ENCODE measurements around the gene FFAR4. TPM values are rescaled to one million over a fixed set of nuclear protein-coding genes. Genes with fewer than 3 reads are reported as not detected.

The FFAR4 gene
- total and polyA plus RNA-seq, 12 donors = 0.20 to 1.4 (median 0.65) TPM; not detected in 2

- Histone ChIP-seq H3K4me1 (replicated peaks in 1 of 2) (no peaks in the 10 kb centered on the region), H3K4me3 (no peak overlapping the region), H3K27me3 (no peaks in the 10 kb centered on the region), H3K9me3 (replicated peaks in 1 of 3) (no peaks in the 10 kb centered on the region), H3K36me3 (replicated peaks in 1 of 2) (no peaks in the 10 kb centered on the region), H3K27ac (no peak overlapping the region)
- no peak for TF ChIP-seq POLR2A (IDR thresholded peaks at IDR 0.05)
- TF ChIP-seq CTCF (IDR thresholded peaks at IDR 0.05) = no peak
- WGBS, 4 donors = 67 to 92% (median 86%) methylated on average over 1 of the region's 1 CpG
- intact Hi-C loops (cut with DNase I) = no loop called here
- no peak for DNase-seq
Observed at GRCh38 chr10:93622942-93623341, 56.5 kb downstream of the FFAR4 start.

DNA sequence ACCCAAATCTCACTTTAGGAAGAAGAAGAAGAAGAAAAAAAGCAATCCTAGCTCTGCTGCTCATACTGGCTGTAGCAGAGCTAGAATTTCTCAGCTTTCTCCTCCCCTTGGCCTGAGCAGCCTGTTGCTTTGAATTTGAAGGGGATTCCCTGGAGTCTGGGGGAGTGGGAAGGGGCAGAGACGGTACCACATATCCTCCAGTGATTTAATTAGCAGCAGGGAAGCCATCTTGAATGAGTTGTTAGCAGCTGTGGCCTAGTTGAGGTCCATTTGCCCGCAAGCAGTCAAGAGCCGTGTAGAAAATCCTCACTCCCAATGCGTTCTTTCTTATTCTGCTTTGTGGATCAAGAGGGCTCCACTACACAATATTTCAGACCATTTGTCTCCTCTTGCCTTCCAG, 62.4 kb downstream of the FFAR4 start:
- H3K4me3 ChIP-seq = no peak overlapping the region
- intact Hi-C loops (cut with DNase I) = no loop called here
- no peaks in the 10 kb centered on the region for H3K27me3 ChIP-seq
- no peaks in the 10 kb centered on the region for H3K36me3 ChIP-seq (replicated peaks in 1 of 2)
- no peak for DNase-seq
- no peak for TF ChIP-seq CTCF (IDR thresholded peaks at IDR 0.05)
- TF ChIP-seq POLR2A (IDR thresholded peaks at IDR 0.05) = no peak
- H3K9me3 ChIP-seq (replicated peaks in 1 of 3) = no peaks in the 10 kb centered on the region
- 87 to 94% (median 92%) methylated on average over 4 of the region's 4 CpGs for WGBS, 4 donors
- no peaks in the 10 kb centered on the region for H3K4me1 ChIP-seq (replicated peaks in 1 of 2)
- H3K27ac ChIP-seq = no peak overlapping the region

DNA sequence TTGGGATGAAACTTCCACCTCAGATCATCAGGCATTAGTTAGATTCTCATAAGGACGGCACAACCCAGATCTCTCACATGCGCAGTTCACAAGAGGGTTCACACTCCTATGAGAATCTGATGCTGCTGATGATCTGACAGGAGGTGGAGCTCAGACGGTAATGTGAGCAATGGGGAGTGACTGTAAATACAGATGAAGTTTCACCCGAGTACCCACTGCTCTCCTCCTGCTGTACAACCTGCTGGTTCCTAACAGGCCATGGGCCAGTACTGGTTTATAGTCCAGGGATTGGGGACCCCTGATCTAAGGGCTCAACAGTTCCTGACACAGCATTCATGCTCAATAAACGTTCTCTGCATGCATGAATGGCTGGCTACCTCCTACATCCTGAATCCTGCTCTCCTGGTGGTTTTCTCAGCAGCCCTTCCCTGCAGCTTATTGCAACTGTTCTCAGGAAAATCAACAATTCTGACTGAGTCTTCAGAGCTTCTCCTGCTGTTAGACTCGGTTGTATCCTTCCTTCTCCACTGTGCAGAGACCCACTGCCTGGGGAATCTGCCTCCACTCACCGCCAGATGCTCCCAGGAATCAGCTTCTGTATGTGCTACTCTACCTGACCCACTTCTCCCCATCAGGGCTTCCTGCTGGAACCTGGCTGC, 63.3 kb downstream of the FFAR4 start:
- 62 to 74% (median 64%) methylated on average over 3 to 7 of the region's 7 CpGs for WGBS, 4 donors

More for the DNA sequence above, 63.3 kb downstream of the FFAR4 start:
- Histone ChIP-seq H3K27ac (no peak overlapping the region), H3K9me3 (replicated peaks in 1 of 3) (no peaks in the 10 kb centered on the region), H3K4me1 (replicated peaks in 1 of 2) (no peaks in the 10 kb centered on the region), H3K4me3 (no peak overlapping the region), H3K36me3 (replicated peaks in 1 of 2) (no peaks in the 10 kb centered on the region), H3K27me3 (no peaks in the 10 kb centered on the region)
- no peak for DNase-seq
- TF ChIP-seq CTCF (IDR thresholded peaks at IDR 0.05) = no peak
- TF ChIP-seq POLR2A (IDR thresholded peaks at IDR 0.05) = no peak
- intact Hi-C loops (cut with DNase I) = no loop called here

All from adrenal gland (tissue), 12 donors.